CD4-positive, alpha-beta T cell treated with Interferon alpha-2 for 1 hour (primary cell): ENCODE measurements around the gene CDC40.
"Not testable (repeated sequence)": the region's sequence is repeated elsewhere in the genome, so short reads cannot be mapped to it uniquely, and the experiment has no call there.

Experiments used
- DNase-seq, 2 donors: peaks; one replicate each; pipeline ENCODE4 v3.0.0-alpha.2; 2020 to 2022

The CDC40 gene

DNA sequence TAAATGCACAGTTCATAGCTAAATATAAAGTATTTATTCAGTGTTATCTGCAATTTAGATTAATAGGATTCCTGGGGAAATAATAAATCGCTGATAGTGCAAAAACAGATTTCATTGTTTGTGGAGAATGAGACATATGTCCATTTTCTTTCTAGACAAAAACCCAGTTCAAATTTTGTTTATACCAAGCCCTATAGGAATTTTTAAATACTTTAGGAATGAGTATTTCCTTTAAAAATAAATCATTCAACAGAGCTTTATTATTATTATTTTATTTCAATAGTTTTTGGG lies 91.5 kb downstream of the CDC40 start:
- DNase-seq = no peak

DNA sequence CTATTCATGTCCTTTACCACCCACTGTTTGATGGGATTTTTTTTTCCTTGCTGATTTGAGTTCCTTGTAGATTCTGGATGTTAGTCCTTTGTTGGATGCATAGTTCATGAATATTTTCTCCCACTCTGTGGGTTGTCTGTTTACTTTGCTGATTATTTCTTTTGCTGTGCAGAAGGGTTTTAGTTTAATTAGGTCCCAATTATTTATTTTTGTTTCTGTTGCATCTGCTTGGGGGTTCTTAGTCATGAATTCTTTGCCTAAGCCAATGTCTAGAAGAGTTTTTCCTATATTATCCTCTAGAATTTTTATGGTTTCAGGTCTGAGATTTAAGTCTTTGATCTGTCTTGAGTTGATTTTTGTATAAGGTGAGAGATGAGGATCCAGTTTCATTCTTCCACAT lies 92.6 kb downstream of the CDC40 start:
- not testable (repeated sequence) for DNase-seq

DNA sequence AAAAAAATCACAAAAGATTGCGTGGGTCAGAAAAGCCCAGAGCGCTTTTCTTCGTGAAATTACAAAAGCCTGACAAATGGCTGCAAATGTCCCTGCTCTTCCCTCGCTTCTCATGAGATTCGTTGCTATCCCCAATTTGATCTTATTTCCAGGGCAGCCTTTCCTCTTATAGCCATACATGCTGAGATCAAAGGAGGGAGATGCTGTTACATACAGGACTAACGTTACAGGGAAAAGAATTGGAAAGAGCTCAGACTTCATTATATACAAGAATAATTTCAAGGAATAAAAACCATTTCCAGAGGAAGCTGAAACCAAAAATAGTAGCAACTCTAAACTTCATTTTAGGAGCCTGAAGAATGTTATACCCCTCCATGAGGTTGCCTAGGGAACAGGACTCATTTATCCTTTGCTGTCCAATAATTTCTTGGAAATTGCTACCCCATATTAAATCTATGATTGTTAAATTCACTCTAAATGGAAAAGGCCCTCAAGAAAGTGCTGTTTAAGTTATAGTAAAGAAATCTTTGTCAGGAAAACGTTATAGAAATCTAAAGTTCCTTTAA lies 97.0 kb downstream of the CDC40 start:
- DNase-seq = no peak
